Measurements from ENCODE around the gene PCP4. TPM values are rescaled to one million over a fixed set of nuclear protein-coding genes. Genes with fewer than 3 reads are reported as not detected.

Gene PCP4
- polyA plus RNA-seq (2013, experiment 1 of 2) = 1.5 TPM
- 0.91 TPM for polyA plus RNA-seq (2013, experiment 2 of 2)

DNA sequence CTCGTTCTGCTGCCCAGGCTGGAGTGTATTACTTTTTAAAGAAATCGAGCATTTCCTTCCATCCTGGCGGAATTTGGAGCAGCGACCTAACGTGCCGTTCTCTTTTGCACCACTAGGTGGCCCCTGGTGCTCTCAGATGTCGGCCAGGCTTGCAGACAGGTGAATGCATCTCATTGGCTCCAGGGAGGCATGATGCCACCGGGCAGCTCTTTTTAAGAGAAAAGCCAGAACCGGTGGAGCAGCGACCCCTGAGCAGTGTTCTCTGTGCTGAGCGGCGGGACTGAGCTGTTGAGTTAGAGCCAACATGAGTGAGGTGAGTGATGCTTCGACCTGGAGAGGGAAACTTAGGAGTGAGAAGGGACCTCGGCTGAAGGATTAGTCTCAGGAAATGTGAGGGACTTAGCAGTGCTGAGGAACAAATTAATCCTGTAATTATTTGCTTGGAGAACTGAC, at the start of gene PCP4:
PCP4 (plus strand) TSS at position 241 of the 453 bp plus-strand sequence; CDS start at position 305, 64 bp downstream.
- Histone ChIP-seq H3K4me3 (ENCODE audit: extremely low read depth, insufficient read depth, low read length, poor library complexity, severe bottlenecking) (no peak within 1 kb of the TSS), H3K36me3 (ENCODE audit: control insufficient read depth, insufficient read depth, low read length) (no peaks in the 10 kb centered on the region), H3K27ac (ENCODE audit: low read depth, low read length, severe bottlenecking) (no peak within 1 kb of the TSS), H3K9me3 (ENCODE audit: control insufficient read depth, low read length) (no peaks in the 10 kb centered on the region), H3K4me1 (ENCODE audit: control insufficient read depth, insufficient read depth, low read length, poor library complexity, severe bottlenecking) (no peaks in the 10 kb centered on the region)
- WGBS, 2 experiments (ENCODE audit: insufficient coverage in 2 of 2) = 10 to 14% methylated on average over 11 to 14 of the region's 14 CpGs

DNA sequence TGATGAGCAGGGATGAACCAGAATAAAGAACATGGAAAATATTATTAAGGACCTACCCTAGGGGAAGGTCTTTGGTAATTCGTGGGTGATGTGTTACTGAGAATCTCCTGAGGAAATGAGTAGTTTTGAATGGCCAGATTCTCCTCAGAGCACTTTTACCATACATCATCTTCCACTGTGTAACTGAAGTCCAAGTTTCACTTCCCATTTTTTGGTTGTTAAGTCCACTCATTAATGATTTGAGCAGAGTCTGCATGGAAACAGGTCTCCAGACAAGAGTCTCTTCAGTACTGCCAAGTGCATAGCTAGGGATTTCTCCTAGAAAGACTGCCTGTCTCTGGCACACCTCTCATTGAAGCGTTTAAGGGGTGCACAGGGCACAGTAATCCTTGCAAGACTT, 48.7 kb upstream of the PCP4 start:
- no peaks in the 10 kb centered on the region for H3K9me3 ChIP-seq (ENCODE audit: control insufficient read depth, low read length)
- H3K4me3 ChIP-seq (ENCODE audit: extremely low read depth, insufficient read depth, low read length, poor library complexity, severe bottlenecking) = no peak overlapping the region
- H3K4me1 ChIP-seq (ENCODE audit: control insufficient read depth, insufficient read depth, low read length, poor library complexity, severe bottlenecking) = no peaks in the 10 kb centered on the region
- no peak overlapping the region for H3K27ac ChIP-seq (ENCODE audit: low read depth, low read length, severe bottlenecking)
- WGBS, 2 experiments (ENCODE audit: insufficient coverage in 2 of 2) = 67 to 83% methylated on average over 1 of the region's 2 CpGs
- no peaks in the 10 kb centered on the region for H3K36me3 ChIP-seq (ENCODE audit: control insufficient read depth, insufficient read depth, low read length)

DNA sequence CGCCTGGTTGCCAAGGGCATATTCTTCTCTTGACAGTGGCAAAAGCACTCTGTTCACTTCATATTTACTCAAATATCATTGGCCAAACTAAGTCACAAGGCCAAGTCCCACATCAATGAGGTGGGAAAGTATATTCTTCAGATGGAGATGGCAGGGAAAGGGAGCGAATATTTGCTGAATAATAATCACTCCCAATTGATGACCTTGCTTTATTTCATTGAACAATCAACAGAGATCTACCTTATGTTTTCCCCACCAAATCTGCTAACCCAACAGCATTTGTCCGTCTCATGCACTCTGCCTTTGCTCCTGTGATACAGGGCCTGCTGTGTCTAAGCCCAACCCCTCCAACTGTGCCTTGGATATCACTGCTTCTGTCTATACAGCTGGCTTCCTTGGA, 45.2 kb upstream of the PCP4 start:
- Histone ChIP-seq H3K27ac (ENCODE audit: low read depth, low read length, severe bottlenecking) (no peak overlapping the region), H3K9me3 (ENCODE audit: control insufficient read depth, low read length) (no peaks in the 10 kb centered on the region), H3K4me1 (ENCODE audit: control insufficient read depth, insufficient read depth, low read length, poor library complexity, severe bottlenecking) (no peaks in the 10 kb centered on the region), H3K36me3 (ENCODE audit: control insufficient read depth, insufficient read depth, low read length) (no peaks in the 10 kb centered on the region), H3K4me3 (ENCODE audit: extremely low read depth, insufficient read depth, low read length, poor library complexity, severe bottlenecking) (no peak overlapping the region)
- 95 to 96% methylated on average over 2 to 3 of the region's 3 CpGs for WGBS, 2 experiments (ENCODE audit: insufficient coverage in 2 of 2)

DNA sequence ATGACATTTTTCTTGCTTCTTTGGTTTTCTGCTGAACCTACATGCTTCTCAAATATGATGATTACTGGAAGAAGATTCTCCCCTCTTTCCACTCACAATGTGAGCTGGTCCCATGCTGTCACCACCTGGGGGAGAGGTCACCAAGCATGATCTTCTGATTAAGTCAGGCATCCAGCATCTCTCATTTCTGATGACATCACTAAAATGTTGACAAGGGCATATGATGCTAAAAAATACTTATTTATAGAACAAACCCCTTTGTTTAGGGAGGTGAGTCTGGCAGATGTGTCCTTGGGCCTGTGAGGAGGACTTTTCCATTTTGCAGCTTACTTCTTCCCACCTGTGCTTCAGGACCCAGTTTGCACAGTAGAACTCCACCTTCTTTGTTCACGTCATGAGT, 42.0 kb upstream of the PCP4 start:
- no peaks in the 10 kb centered on the region for H3K4me1 ChIP-seq (ENCODE audit: control insufficient read depth, insufficient read depth, low read length, poor library complexity, severe bottlenecking)
- no peak overlapping the region for H3K4me3 ChIP-seq (ENCODE audit: extremely low read depth, insufficient read depth, low read length, poor library complexity, severe bottlenecking)
- H3K27ac ChIP-seq (ENCODE audit: low read depth, low read length, severe bottlenecking) = no peak overlapping the region
- no peaks in the 10 kb centered on the region for H3K36me3 ChIP-seq (ENCODE audit: control insufficient read depth, insufficient read depth, low read length)
- no peaks in the 10 kb centered on the region for H3K9me3 ChIP-seq (ENCODE audit: control insufficient read depth, low read length)
- 29 to 57% methylated on average over 1 of the region's 1 CpG for WGBS, 2 experiments (ENCODE audit: insufficient coverage in 2 of 2)

DNA sequence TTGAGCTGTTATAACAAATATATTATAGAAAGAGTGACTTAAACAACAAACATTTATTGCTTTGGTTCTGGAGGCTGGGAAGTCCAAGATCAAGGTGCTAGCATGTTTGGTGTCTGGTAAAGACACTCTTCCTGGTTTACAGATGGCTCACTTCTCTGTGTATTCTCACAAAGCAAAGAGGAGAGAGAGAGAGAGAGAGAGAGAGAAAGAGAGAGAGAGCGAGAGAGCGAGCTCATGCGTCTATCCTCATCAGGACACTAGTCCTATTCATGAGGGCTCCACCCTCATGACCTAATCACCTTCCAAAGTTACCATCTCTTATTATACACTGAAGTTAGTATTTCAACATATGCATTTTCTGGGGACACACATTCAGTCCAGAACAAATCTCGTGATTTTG, 32.7 kb upstream of the PCP4 start:
- Histone ChIP-seq H3K4me3 (ENCODE audit: extremely low read depth, insufficient read depth, low read length, poor library complexity, severe bottlenecking) (no peak overlapping the region), H3K36me3 (ENCODE audit: control insufficient read depth, insufficient read depth, low read length) (no peaks in the 10 kb centered on the region), H3K27ac (ENCODE audit: low read depth, low read length, severe bottlenecking) (no peak overlapping the region), H3K4me1 (ENCODE audit: control insufficient read depth, insufficient read depth, low read length, poor library complexity, severe bottlenecking) (no peaks in the 10 kb centered on the region), H3K9me3 (ENCODE audit: control insufficient read depth, low read length) (no peaks in the 10 kb centered on the region)
- WGBS, 2 experiments (ENCODE audit: insufficient coverage in 2 of 2) = no CpG with 5 or more reads among the region's 4 CpGs

DNA sequence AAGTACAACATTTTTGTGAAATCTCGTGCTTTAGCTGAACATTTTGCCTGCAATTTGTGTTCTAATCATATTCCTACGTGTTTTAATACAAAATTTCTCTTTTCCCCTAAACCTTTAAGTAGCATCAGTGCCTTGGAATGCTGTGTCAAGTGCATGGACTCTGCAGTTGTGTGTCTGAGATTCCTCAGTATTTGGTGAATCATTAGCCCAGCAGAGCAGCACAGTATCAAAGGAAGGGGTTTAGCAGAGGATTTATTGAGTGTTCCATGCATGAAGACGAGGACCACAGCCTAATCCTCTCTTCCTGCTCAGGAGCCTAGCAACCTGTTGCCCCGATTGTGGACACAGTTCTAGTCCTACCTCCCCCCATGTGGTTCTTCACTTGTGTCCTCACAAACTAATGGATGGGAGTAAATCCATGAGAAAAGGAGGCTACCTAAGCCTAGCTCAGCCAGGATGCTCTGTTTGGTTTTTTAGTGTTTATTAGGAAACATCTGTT, 29.3 kb upstream of the PCP4 start:
- 86 to 100% methylated on average over 1 to 2 of the region's 4 CpGs for WGBS, 2 experiments (ENCODE audit: insufficient coverage in 2 of 2)
- H3K4me3 ChIP-seq (ENCODE audit: extremely low read depth, insufficient read depth, low read length, poor library complexity, severe bottlenecking) = no peak overlapping the region
- H3K27ac ChIP-seq (ENCODE audit: low read depth, low read length, severe bottlenecking) = no peak overlapping the region
- no peaks in the 10 kb centered on the region for H3K36me3 ChIP-seq (ENCODE audit: control insufficient read depth, insufficient read depth, low read length)
- H3K4me1 ChIP-seq (ENCODE audit: control insufficient read depth, insufficient read depth, low read length, poor library complexity, severe bottlenecking) = no peaks in the 10 kb centered on the region
- H3K9me3 ChIP-seq (ENCODE audit: control insufficient read depth, low read length) = no peaks in the 10 kb centered on the region

DNA sequence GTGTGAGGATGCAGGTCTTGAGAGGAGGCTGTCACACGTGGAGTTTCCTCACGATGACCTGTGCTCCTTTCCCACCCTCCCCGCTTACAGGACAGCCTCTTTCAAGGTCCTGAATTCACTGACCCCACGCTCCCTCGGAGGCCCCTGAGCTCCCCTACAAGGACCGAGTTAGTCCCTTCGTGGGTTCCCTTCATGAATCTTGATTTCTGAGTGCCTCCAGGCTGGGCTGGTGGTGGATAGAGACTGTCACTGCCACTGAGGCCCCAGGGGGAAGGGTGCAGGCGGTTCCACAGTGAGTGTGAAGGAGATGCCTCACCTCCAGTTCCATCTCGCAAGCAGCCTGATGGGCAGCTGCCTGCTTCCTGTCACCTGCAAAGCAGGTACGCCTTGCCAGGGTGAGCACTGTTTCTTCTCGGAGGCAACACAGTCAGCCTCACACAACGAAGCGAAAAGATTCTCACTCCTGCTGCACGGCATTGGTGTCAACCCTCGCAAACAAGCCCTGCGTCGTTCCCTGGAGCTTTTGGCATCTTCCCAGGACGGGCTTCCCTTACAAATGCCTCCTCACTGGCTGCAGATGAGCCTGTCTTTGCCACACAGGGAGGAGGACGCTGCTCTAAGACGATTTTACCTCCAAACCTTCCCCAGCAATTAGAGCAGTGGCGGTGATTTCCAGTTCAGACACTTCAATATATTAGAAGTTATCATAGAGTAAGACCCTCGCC, 26.7 kb upstream of the PCP4 start:
- Histone ChIP-seq H3K9me3 (ENCODE audit: control insufficient read depth, low read length) (no peaks in the 10 kb centered on the region), H3K4me1 (ENCODE audit: control insufficient read depth, insufficient read depth, low read length, poor library complexity, severe bottlenecking) (peaks cover 7% of the 10 kb centered on the region), H3K4me3 (ENCODE audit: extremely low read depth, insufficient read depth, low read length, poor library complexity, severe bottlenecking) (no peak overlapping the region), H3K27ac (ENCODE audit: low read depth, low read length, severe bottlenecking) (no peak overlapping the region), H3K36me3 (ENCODE audit: control insufficient read depth, insufficient read depth, low read length) (no peaks in the 10 kb centered on the region)
- WGBS, 2 experiments (ENCODE audit: insufficient coverage in 2 of 2) = 88 to 89% methylated on average over 17 to 18 of the region's 22 CpGs

DNA sequence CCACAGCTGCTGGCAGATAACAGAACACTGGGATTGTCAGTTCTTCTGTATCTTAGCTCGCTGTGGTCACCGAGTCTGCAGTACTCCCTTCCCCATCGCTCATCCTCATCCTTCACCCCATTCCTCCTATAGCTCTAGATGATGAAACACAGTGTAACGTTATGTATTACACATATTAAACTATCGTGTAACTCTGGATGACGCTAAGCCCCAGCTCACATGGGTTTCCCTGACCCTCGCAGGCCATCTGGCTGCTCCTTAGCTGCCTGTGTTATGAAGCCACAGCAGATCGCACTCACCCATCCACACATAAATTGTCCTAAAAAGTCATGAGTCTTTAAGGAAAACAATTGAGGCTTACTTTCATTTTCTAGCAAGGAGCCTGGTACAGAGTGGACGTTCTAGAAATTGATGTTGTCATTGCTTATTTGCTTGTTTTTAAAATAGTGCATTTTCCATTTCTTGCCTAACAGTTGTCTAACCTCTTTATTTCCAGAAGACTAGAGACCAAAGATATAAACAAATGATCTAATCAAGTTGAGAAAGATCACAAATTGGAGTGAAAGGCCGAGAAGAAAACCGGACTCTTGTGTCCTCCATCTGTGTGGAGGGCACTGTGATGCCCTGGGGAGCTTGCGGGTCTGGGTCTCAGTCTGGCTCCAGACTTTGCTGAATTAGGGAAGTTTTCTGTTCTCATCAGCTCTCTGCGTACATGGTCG, 24.3 kb upstream of the PCP4 start:
- no peaks in the 10 kb centered on the region for H3K9me3 ChIP-seq (ENCODE audit: control insufficient read depth, low read length)
- 92 to 94% methylated on average over 11 of the region's 14 CpGs for WGBS, 2 experiments (ENCODE audit: insufficient coverage in 2 of 2)
- no peak overlapping the region for H3K4me3 ChIP-seq (ENCODE audit: extremely low read depth, insufficient read depth, low read length, poor library complexity, severe bottlenecking)
- H3K4me1 ChIP-seq (ENCODE audit: control insufficient read depth, insufficient read depth, low read length, poor library complexity, severe bottlenecking) = peaks cover 15% of the 10 kb centered on the region
- H3K27ac ChIP-seq (ENCODE audit: low read depth, low read length, severe bottlenecking) = no peak overlapping the region
- H3K36me3 ChIP-seq (ENCODE audit: control insufficient read depth, insufficient read depth, low read length) = no peaks in the 10 kb centered on the region

DNA sequence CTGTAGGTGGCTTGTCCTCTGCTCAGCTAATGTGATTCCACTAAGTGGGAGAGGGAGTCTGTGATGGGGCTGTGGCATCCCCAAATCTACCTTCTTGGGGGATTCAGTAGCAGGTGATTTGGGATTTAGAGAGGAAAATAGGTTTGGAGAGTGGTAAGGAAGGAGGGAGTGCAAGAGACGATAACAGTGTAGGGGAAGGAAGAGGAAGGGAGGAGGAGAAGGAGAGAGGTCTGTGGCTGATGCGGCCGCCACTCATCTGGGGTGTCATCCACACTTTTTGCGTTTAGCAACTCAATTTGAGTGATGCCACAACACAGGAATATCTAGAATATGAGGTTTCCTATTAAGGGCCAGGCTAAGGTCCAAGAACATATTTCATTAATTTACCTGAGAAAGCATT, 23.8 kb upstream of the PCP4 start:
- WGBS, 2 experiments (ENCODE audit: insufficient coverage in 2 of 2) = 89 to 100% methylated on average over 3 to 4 of the region's 4 CpGs
- H3K36me3 ChIP-seq (ENCODE audit: control insufficient read depth, insufficient read depth, low read length) = no peaks in the 10 kb centered on the region
- H3K4me1 ChIP-seq (ENCODE audit: control insufficient read depth, insufficient read depth, low read length, poor library complexity, severe bottlenecking) = peaks cover 15% of the 10 kb centered on the region
- H3K9me3 ChIP-seq (ENCODE audit: control insufficient read depth, low read length) = no peaks in the 10 kb centered on the region
- H3K27ac ChIP-seq (ENCODE audit: low read depth, low read length, severe bottlenecking) = no peak overlapping the region
- H3K4me3 ChIP-seq (ENCODE audit: extremely low read depth, insufficient read depth, low read length, poor library complexity, severe bottlenecking) = no peak overlapping the region

DNA sequence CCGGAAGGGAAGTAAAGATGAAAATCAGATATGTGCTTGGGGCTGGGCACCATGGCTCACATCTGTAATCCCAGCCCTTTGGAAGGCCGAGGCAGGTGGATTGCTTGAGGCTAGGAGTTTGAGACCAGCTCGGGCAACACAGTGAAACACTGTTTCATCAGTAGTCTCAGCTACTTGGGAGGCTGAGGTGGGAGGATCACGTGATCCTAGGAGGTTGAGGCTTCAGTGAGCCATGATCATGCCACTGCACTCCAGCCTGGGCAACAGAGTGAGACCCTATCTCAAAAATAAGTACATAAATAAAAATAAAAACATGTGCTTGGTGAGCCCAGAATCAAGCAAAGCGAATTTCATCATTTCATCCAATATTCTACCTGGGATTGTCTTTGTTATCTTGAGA, 23.3 kb upstream of the PCP4 start:
- Histone ChIP-seq H3K4me1 (ENCODE audit: control insufficient read depth, insufficient read depth, low read length, poor library complexity, severe bottlenecking) (peaks cover 19% of the 10 kb centered on the region), H3K4me3 (ENCODE audit: extremely low read depth, insufficient read depth, low read length, poor library complexity, severe bottlenecking) (no peak overlapping the region), H3K27ac (ENCODE audit: low read depth, low read length, severe bottlenecking) (no peak overlapping the region), H3K9me3 (ENCODE audit: control insufficient read depth, low read length) (no peaks in the 10 kb centered on the region), H3K36me3 (ENCODE audit: control insufficient read depth, insufficient read depth, low read length) (no peaks in the 10 kb centered on the region)
- 85 to 93% methylated on average over 3 of the region's 5 CpGs for WGBS, 2 experiments (ENCODE audit: insufficient coverage in 2 of 2)

All from mesodermal cell (in vitro differentiated cells).